GM19035 (cell line): Measurements from ENCODE around the gene IRAG1.

Experiments
- ATAC-seq: cut with Tn5 transposase; IDR thresholded peaks from one replicate; pipeline ENCODE4 v1.9.1; 2021; ENCODE audit not compliant: unreplicated experiment

Gene IRAG1

GRCh38 chr11:10646681-10647355 is 46.7 kb downstream of the IRAG1 start:
- ATAC-seq: no peak

DNA sequence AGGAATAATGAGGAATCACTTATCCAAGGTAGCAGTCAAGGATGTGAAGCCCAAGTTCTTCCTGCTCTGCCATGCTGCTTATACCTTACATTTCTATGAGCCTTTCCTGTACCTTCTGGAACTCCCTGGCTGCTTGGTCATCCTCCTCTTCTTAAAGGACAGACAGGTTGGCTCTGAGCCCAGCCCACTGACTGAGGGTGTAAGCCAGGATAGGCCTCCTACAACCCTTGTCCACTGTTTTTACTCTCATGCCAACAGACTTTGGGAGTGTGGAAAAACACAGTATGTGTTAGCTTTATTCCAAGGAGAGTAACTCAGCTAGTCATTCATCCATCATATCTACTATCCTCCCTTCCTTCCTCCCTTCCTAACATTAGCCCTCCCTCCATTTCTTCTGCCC is 47.5 kb downstream of the IRAG1 start:
- ATAC-seq: no peak

GRCh38 chr11:10645212-10645795 is 48.3 kb downstream of the IRAG1 start:
- no peak for ATAC-seq
